GM12878 (cell line): ENCODE results near the gene WWOX. TPM values are rescaled to one million over a fixed set of nuclear protein-coding genes. Genes with fewer than 3 reads are reported as not detected.

Experiments used
- ATAC-seq: fragments of 200-7000 bp; cut with Tn5 transposase; 3 replicates; pipeline ENCODE4 v1.9.1; 2020; ENCODE audit warnings: mild to moderate bottlenecking, moderate library complexity
- BruUV-seq: library from RNA; stranded (reverse); fragments of 400-500 nt; replicated peaks from 2 replicates; lab custom pipeline; 2021; lab: Mats Ljungman, UMichigan
- CTCF ChIA-PET: fragments of 300-600 bp; sonication (Branson Sonifier 250); formaldehyde crosslinking; extraction: SDS; loops from one replicate; lab custom pipeline; 2021; ENCODE audit warnings: inconsistent platforms; lab: Yijun Ruan, JAX
- POLR2A ChIA-PET: fragments of 350-600 bp; formaldehyde crosslinking; extraction: SDS; loops from one replicate; lab custom pipeline; 2021; ENCODE audit warnings: inconsistent platforms; lab: Charles Lee
- RAD21 ChIA-PET: fragments of 300-600 bp; sonication (Branson Sonifier 250); formaldehyde crosslinking; loops from one replicate; lab custom pipeline; 2023; ENCODE audit warnings: antibody characterized with exemption; ENCODE audit not compliant: unreplicated experiment; lab: Charles Lee
- SMC1A ChIA-PET: fragments of 300-600 bp; sonication (Branson Sonifier 250); formaldehyde crosslinking; loops from one replicate; lab custom pipeline; 2023; ENCODE audit not compliant: unreplicated experiment, uncharacterized antibody; lab: Charles Lee
- DNase-seq: peaks from one replicate; pipeline ENCODE4 v3.0.0-alpha.2; 2011; ENCODE audit warnings: low read depth, low spot score
- FAIRE-seq: peaks from 3 replicates; lab custom pipeline; 2011; peaks lifted over from hg19 to GRCh38; lab: Jason Lieb, UNC
- H2AFZ ChIP-seq: 2 replicates; pipeline ENCODE4 v1.6.0; 2011; ENCODE audit warnings: low read depth, low read length, control low read depth; ENCODE audit not compliant: control insufficient read depth
- H3K27ac ChIP-seq: 2 replicates; pipeline ENCODE4 v1.5.1; 2011; ENCODE audit warnings: control low read depth; ENCODE audit not compliant: control insufficient read depth, insufficient read depth
- H3K27me3 ChIP-seq, 2 experiments: replicated peaks in 1 of 2; 2 replicates each; pipeline versions ENCODE4 v1.6.0 to v1.6.1; 2011; ENCODE audit warnings: low read length in 1 of 2; ENCODE audit not compliant: control insufficient read depth in 2 of 2, insufficient read depth in 2 of 2
- H3K36me3 ChIP-seq, 2 experiments: 2 replicates each; pipeline ENCODE4 v1.5.1; 2011; ENCODE audit warnings: low read length in 1 of 2; ENCODE audit not compliant: control insufficient read depth in 2 of 2, insufficient read depth in 2 of 2
- H3K4me1 ChIP-seq: 2 replicates; pipeline ENCODE4 v1.6.1; 2011; ENCODE audit warnings: mild to moderate bottlenecking, low read length, moderate library complexity, mixed read lengths; ENCODE audit not compliant: control insufficient read depth, insufficient read depth
- H3K4me2 ChIP-seq: 2 replicates; pipeline ENCODE4 v1.6.0; 2011; ENCODE audit warnings: control low read depth; ENCODE audit not compliant: control insufficient read depth, insufficient read depth
- H3K4me3 ChIP-seq: fragments of 200-600 bp; sonication (generic); 2 replicates; pipeline ENCODE4 v1.5.1; 2016
- H3K79me2 ChIP-seq: 2 replicates; pipeline ENCODE4 v1.6.0; 2011; ENCODE audit warnings: low read length; ENCODE audit not compliant: control insufficient read depth, insufficient read depth
- H3K9ac ChIP-seq: 2 replicates; pipeline ENCODE4 v1.8.0; 2011; ENCODE audit warnings: low read length, control low read depth, mixed read lengths; ENCODE audit not compliant: control insufficient read depth, insufficient read depth
- H3K9me3 ChIP-seq: replicated peaks from 3 replicates; pipeline ENCODE4 v1.5.1; 2011; ENCODE audit warnings: mild to moderate bottlenecking, low read length; ENCODE audit not compliant: control insufficient read depth, insufficient read depth
- H4K20me1 ChIP-seq: 2 replicates; pipeline ENCODE4 v1.6.0; 2011; ENCODE audit not compliant: control insufficient read depth, insufficient read depth
- EGR1 ChIP-seq, 2 experiments: IDR thresholded peaks; 1 replicate in 1 of 2; 2 replicates in 1 of 2; pipeline ENCODE4 v1.6.1; 2011 to 2012; ENCODE audit warnings: low read depth in 2 of 2, low read length in 2 of 2, borderline replicate concordance in 1 of 2, mild to moderate bottlenecking in 1 of 2, moderate library complexity in 1 of 2
- GATAD2B ChIP-seq: fragments of 450-650 bp; conservative IDR thresholded peaks from 2 replicates; pipeline ENCODE4 v1.6.1; 2017; ENCODE audit warnings: low read depth, mild to moderate bottlenecking, moderate library complexity
- NFIC ChIP-seq: IDR thresholded peaks from 2 replicates; pipeline ENCODE4 v1.6.1; 2012; ENCODE audit warnings: low read depth, mild to moderate bottlenecking, inconsistent platforms, low read length, moderate library complexity
- NR2C1 ChIP-seq: fragments of 450-650 bp; IDR thresholded peaks from 2 replicates; pipeline ENCODE4 v1.6.1; 2017; ENCODE audit warnings: antibody characterized with exemption, mild to moderate bottlenecking, moderate library complexity
- NR2F1 ChIP-seq: fragments of 450-650 bp; conservative IDR thresholded peaks from 2 replicates; pipeline ENCODE4 v1.6.1; 2017; ENCODE audit warnings: mild to moderate bottlenecking
- RAD21 ChIP-seq: IDR thresholded peaks from 2 replicates; pipeline ENCODE4 v1.6.1; 2011; ENCODE audit warnings: mild to moderate bottlenecking, low read depth, low read length, moderate library complexity; ENCODE audit not compliant: insufficient read depth
- SUZ12 ChIP-seq: fragments of 200-600 bp; sonication (generic); IDR thresholded peaks from one replicate; pipeline ENCODE4 v1.6.1; 2018; ENCODE audit warnings: antibody characterized with exemption, mild to moderate bottlenecking; ENCODE audit not compliant: unreplicated experiment
- TARDBP ChIP-seq: IDR thresholded peaks from 2 replicates; pipeline ENCODE4 v1.6.1; 2016; ENCODE audit warnings: borderline replicate concordance
- TCF12 ChIP-seq: IDR thresholded peaks from 2 replicates; pipeline ENCODE4 v1.6.1; 2011; ENCODE audit warnings: low read depth, mild to moderate bottlenecking, low read length
- TCF3 ChIP-seq: IDR thresholded peaks from 2 replicates; pipeline ENCODE4 v1.6.1; 2012; ENCODE audit warnings: low read depth, mild to moderate bottlenecking, low read length, borderline replicate concordance; ENCODE audit not compliant: insufficient read depth
- WGBS: methylation state at CpG from one replicate; pipeline ENCODE4 v1.1.6; 2016; ENCODE audit warnings: low lambda C conversion rate; ENCODE audit not compliant: insufficient replicate concordance, insufficient coverage; ENCODE audit errors: missing lambda C conversion rate; 5-methylcytosine and 5-hydroxymethylcytosine counted together
- in situ Hi-C: fragments of 300-500 bp; cut with MboI; formaldehyde crosslinking; loops from 9 replicates; pipeline ENCODE4 v1.14.3; 2018; ENCODE audit warnings: mixed read lengths
- intact Hi-C: fragments of 100-400 bp; cut with micrococcal nuclease; formaldehyde crosslinking; loops from one replicate; pipeline ENCODE4 v1.14.2; 2022; ENCODE audit not compliant: unreplicated experiment
- polyA plus RNA-seq, 11 experiments: library from polyadenylated mRNA; depleted of rRNA in 4 of 11; unstranded in 6 of 11; stranded (reverse) in 5 of 11; fragments of >200 nt; fragmentation: Nextera tagmentation in 4 of 11; fragmentation: Illumina TruSeq in 1 of 11; extraction: Ambion mirVana in 4 of 11; extraction: Trizol in 1 of 11; gene quantifications; 1 replicate in 1 of 11; 2 replicates in 10 of 11; pipeline versions ENCODE4 v1.2.1 to v1.2.3, GENCODE V29; 2011 to 2016; ENCODE audit warnings: inconsistent platforms in 2 of 11, missing spikeins in 2 of 11, low read depth in 1 of 11
- total RNA-seq, 4 experiments: library from RNA; depleted of rRNA in 3 of 4; stranded (reverse); fragments of >200 nt in 3 of 4; fragmentation: Illumina TruSeq in 1 of 4; extraction: Trizol in 1 of 4; gene quantifications; 2 replicates each; pipeline versions ENCODE4 v1.2.1 to v1.2.3, GENCODE V29; 2013 to 2021
- TF ChIP-seq, protein P1 (sequence below): fragments of 450-650 bp; formaldehyde crosslinking; IDR thresholded peaks from 2 replicates; pipeline ENCODE4 v1.5.0; 2022; ENCODE audit warnings: mild to moderate bottlenecking, missing genetic modification characterization
- TF ChIP-seq, protein P2 (sequence below): IDR thresholded peaks from 2 replicates; pipeline ENCODE4 v1.6.1; 2011; ENCODE audit warnings: borderline replicate concordance, low read depth, mild to moderate bottlenecking, moderate library complexity, mixed read lengths, low read length; ENCODE audit not compliant: insufficient read depth; ENCODE audit errors: extremely low read length
- TF ChIP-seq, protein P3 (sequence below): IDR thresholded peaks from 2 replicates; pipeline ENCODE4 v1.6.1; 2012; ENCODE audit warnings: low read depth, low read length, improper control_type of control experiment
- TF ChIP-seq, protein P4 (sequence below): fragments of 450-650 bp; IDR thresholded peaks from 2 replicates; pipeline ENCODE4 v1.6.1; 2014; ENCODE audit warnings: mild to moderate bottlenecking

WWOX gene
- total and polyA plus RNA-seq, 10 of the 15 experiments (the other 5 are each of a cell fraction or from before 2014, with no cell fraction given), result 2.8 to 24.4 (median 17.8) TPM

DNA sequence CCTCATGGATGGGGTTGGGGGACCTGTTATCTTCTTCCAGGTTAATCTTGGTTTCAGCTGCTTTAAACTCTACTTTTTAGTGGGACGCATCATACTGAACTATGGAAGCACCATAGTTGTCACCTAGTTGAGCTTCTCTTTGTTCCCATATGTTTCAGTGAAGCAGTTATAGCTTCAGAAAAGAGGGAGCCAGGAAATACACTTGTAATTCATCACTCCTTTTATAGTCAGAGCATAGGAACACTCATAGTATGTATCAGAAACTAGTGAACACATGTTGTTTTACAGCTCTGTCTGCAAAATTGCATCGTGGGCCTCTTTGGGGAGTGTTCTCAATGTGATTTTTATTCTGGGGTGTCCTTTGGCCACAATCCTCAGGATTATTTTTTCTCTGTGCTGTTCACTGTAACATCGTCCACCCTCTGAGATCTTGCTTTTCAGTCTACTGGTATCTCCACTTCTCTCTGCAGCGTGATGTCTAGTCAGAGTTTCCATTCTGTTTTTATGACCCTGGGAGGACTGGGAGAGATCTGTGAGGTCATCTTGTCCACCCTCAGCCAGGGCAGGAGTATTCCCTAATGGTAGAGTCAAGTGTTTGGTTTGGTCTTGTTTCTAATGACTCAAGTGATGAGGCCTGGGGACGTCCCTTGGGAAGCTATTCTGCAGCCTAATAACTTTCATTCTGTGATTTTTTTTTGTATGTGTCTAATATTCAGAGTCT is 585.4 kb downstream of the WWOX start:
- no peak for ATAC-seq
- H3K4me3 ChIP-seq, result no peak overlapping the region
- H3K4me1 ChIP-seq, result no peaks in the 10 kb centered on the region
- H4K20me1 ChIP-seq, result no peaks in the 10 kb centered on the region
- intact Hi-C loops (no loop called here), in situ Hi-C loops (no loop called here)
- H3K79me2 ChIP-seq, result no peaks in the 10 kb centered on the region
- H3K36me3 ChIP-seq, result no peaks in the 10 kb centered on the region
- CTCF ChIA-PET, result no interaction called here
- 34% methylated on average over 5 of the region's 5 CpGs for WGBS
- H3K4me2 ChIP-seq, result no peak overlapping the region
- TF ChIP-seq, protein P1, sequence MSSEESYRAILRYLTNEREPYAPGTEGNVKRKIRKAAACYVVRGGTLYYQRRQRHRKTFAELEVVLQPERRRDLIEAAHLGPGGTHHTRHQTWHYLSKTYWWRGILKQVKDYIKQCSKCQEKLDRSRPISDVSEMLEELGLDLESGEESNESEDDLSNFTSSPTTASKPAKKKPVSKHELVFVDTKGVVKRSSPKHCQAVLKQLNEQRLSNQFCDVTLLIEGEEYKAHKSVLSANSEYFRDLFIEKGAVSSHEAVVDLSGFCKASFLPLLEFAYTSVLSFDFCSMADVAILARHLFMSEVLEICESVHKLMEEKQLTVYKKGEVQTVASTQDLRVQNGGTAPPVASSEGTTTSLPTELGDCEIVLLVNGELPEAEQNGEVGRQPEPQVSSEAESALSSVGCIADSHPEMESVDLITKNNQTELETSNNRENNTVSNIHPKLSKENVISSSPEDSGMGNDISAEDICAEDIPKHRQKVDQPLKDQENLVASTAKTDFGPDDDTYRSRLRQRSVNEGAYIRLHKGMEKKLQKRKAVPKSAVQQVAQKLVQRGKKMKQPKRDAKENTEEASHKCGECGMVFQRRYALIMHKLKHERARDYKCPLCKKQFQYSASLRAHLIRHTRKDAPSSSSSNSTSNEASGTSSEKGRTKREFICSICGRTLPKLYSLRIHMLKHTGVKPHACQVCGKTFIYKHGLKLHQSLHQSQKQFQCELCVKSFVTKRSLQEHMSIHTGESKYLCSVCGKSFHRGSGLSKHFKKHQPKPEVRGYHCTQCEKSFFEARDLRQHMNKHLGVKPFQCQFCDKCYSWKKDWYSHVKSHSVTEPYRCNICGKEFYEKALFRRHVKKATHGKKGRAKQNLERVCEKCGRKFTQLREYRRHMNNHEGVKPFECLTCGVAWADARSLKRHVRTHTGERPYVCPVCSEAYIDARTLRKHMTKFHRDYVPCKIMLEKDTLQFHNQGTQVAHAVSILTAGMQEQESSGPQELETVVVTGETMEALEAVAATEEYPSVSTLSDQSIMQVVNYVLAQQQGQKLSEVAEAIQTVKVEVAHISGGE (CRISPR knock-in tag), result no peak
- TF ChIP-seq TARDBP, result no peak
- TF ChIP-seq, protein P2, sequence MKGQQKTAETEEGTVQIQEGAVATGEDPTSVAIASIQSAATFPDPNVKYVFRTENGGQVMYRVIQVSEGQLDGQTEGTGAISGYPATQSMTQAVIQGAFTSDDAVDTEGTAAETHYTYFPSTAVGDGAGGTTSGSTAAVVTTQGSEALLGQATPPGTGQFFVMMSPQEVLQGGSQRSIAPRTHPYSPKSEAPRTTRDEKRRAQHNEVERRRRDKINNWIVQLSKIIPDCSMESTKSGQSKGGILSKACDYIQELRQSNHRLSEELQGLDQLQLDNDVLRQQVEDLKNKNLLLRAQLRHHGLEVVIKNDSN, result no peak
- no peak for TF ChIP-seq RAD21
- TF ChIP-seq NFIC, result no peak
- no peak for TF ChIP-seq SUZ12
- TF ChIP-seq NR2C1, result no peak
- TF ChIP-seq, protein P3, sequence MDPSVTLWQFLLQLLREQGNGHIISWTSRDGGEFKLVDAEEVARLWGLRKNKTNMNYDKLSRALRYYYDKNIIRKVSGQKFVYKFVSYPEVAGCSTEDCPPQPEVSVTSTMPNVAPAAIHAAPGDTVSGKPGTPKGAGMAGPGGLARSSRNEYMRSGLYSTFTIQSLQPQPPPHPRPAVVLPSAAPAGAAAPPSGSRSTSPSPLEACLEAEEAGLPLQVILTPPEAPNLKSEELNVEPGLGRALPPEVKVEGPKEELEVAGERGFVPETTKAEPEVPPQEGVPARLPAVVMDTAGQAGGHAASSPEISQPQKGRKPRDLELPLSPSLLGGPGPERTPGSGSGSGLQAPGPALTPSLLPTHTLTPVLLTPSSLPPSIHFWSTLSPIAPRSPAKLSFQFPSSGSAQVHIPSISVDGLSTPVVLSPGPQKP, result no peak
- TF ChIP-seq NR2F1, result no peak
- TF ChIP-seq TCF12, result no peak
- TF ChIP-seq, protein P4, sequence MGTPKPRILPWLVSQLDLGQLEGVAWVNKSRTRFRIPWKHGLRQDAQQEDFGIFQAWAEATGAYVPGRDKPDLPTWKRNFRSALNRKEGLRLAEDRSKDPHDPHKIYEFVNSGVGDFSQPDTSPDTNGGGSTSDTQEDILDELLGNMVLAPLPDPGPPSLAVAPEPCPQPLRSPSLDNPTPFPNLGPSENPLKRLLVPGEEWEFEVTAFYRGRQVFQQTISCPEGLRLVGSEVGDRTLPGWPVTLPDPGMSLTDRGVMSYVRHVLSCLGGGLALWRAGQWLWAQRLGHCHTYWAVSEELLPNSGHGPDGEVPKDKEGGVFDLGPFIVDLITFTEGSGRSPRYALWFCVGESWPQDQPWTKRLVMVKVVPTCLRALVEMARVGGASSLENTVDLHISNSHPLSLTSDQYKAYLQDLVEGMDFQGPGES, result no peak
- TF ChIP-seq GATAD2B, result no peak
- TF ChIP-seq EGR1 (IDR thresholded peaks at IDR 0.05; ENCODE audit: borderline replicate concordance in 1 of 2, low read depth in 2 of 2, low read length in 2 of 2), result no peak
- TF ChIP-seq TCF3, result no peak
- no TSS peak for BruUV-seq
- H3K9me3 ChIP-seq, result no peaks in the 10 kb centered on the region
- POLR2A ChIA-PET, result no interaction called here
- DNase-seq, result no peak
- H2AFZ ChIP-seq, result no peak overlapping the region
- no peak for FAIRE-seq
- SMC1A ChIA-PET, result no interaction called here
- no peak overlapping the region for H3K27ac ChIP-seq
- RAD21 ChIA-PET, result no interaction called here
- no peaks in the 10 kb centered on the region for H3K27me3 ChIP-seq
- no peak overlapping the region for H3K9ac ChIP-seq
